MCF 10A (cell line): ENCODE results near the gene TMC4. TPM values are rescaled to one million over a fixed set of nuclear protein-coding genes. Genes with fewer than 3 reads are reported as not detected.
A peak's percentile ranks its signal among the peaks of the same experiment; 100 is the strongest.

Experiments
- BruUV-seq: library from RNA; stranded (reverse); fragments of 400-500 nt; replicated peaks from 2 replicates; lab custom pipeline; 2021; lab: Mats Ljungman, UMichigan
- CTCF ChIA-PET: fragments of 300-600 bp; sonication (Branson Sonifier 250); formaldehyde crosslinking; extraction: SDS; loops from one replicate; lab custom pipeline; 2021; ENCODE audit warnings: antibody characterized with exemption, inconsistent platforms; lab: Yijun Ruan, JAX
- POLR2A ChIA-PET: fragments of 300-600, 350-650 bp; sonication (Branson Sonifier 250); formaldehyde crosslinking; extraction: SDS; loops from one replicate; lab custom pipeline; 2020; ENCODE audit warnings: antibody characterized with exemption, inconsistent platforms; lab: Yijun Ruan, JAX
- DNase-seq: peaks from one replicate; pipeline ENCODE4 v3.0.0-alpha.2; 2018; ENCODE audit not compliant: unreplicated experiment
- H3K27ac Mint-ChIP-seq: one replicate; pipeline ENCODE4 v1.8.0; 2022; ENCODE audit warnings: mild to moderate bottlenecking, low read depth, mixed read lengths; ENCODE audit not compliant: unreplicated experiment
- H3K27me3 Mint-ChIP-seq: one replicate; pipeline ENCODE4 v1.8.0; 2022; ENCODE audit warnings: mixed read lengths; ENCODE audit not compliant: insufficient read depth, unreplicated experiment
- H3K36me3 Mint-ChIP-seq: one replicate; pipeline ENCODE4 v1.8.0; 2022; ENCODE audit warnings: mild to moderate bottlenecking, moderate library complexity, mixed read lengths; ENCODE audit not compliant: insufficient read depth, unreplicated experiment
- H3K4me1 Mint-ChIP-seq: one replicate; pipeline ENCODE4 v1.8.0; 2022; ENCODE audit warnings: mixed read lengths; ENCODE audit not compliant: insufficient read depth, unreplicated experiment
- H3K4me3 Mint-ChIP-seq: one replicate; pipeline ENCODE4 v1.8.0; 2022; ENCODE audit warnings: mild to moderate bottlenecking, moderate library complexity, mixed read lengths; ENCODE audit not compliant: unreplicated experiment
- H3K9me3 Mint-ChIP-seq: one replicate; pipeline ENCODE4 v1.8.0; 2022; ENCODE audit warnings: mixed read lengths; ENCODE audit not compliant: unreplicated experiment
- CTCF ChIP-seq: fragments of 200-600 bp; IDR thresholded peaks from one replicate; pipeline ENCODE4 v1.8.0; 2022; ENCODE audit warnings: antibody characterized with exemption, mild to moderate bottlenecking; ENCODE audit not compliant: unreplicated experiment
- intact Hi-C: fragments of 100-400 bp; cut with micrococcal nuclease; formaldehyde crosslinking; loops from 2 replicates; pipeline ENCODE4 v1.14.1; 2022
- total RNA-seq: library from RNA; stranded (reverse); gene quantifications from 2 replicates; pipeline ENCODE4 v1.2.3, GENCODE V29; 2022

TMC4 gene
- total RNA-seq, 1 experiment from 2014 or later = 6.1 TPM

- no peaks in the 10 kb centered on the region for H3K9me3 Mint-ChIP-seq
- no peak overlapping the region for H3K4me3 Mint-ChIP-seq
- POLR2A ChIA-PET = interaction anchor here (0.5 to 0.6 kb wide), 3 partner anchors 19 to 66 kb away, joined by 3 read pairs; no protein-coding TSS in a partner anchor
- H3K4me1 Mint-ChIP-seq = peaks cover 11% of the 10 kb centered on the region
- no peak overlapping the region for H3K27ac Mint-ChIP-seq
- BruUV-seq = no TSS peak
- TF ChIP-seq CTCF = no peak
- CTCF ChIA-PET = no interaction called here
- peaks cover 15% of the 10 kb centered on the region for H3K36me3 Mint-ChIP-seq
- H3K27me3 Mint-ChIP-seq = no peaks in the 10 kb centered on the region
- intact Hi-C loops = no loop called here
- DNase-seq = no peak
Observed at GRCh38 chr19:54133957-54134590, 38.9 kb downstream of the TMC4 start.

GRCh38 chr19:54133312-54133956, 39.5 kb downstream of the TMC4 start:
- no TSS peak for BruUV-seq
- peaks cover 6% of the 10 kb centered on the region for H3K4me1 Mint-ChIP-seq

GRCh38 chr19:54129617-54129996, 43.4 kb downstream of the TMC4 start:
- TF ChIP-seq CTCF = no peak
- Mint-ChIP-seq H3K27ac (no peak overlapping the region), H3K4me1 (no peaks in the 10 kb centered on the region), H3K36me3 (peaks cover 52% of the 10 kb centered on the region), H3K4me3 (no peak overlapping the region), H3K27me3 (no peaks in the 10 kb centered on the region), H3K9me3 (no peaks in the 10 kb centered on the region)
- ChIA-PET POLR2A (interaction anchor here (0.6 kb wide), 1 partner anchor 22 kb away, joined by 4 read pairs; no protein-coding TSS in a partner anchor), CTCF (interaction anchor here (0.5 to 0.7 kb wide), 2 partner anchors 13 to 187 kb away, joined by 3 to 4 read pairs; no protein-coding TSS in a partner anchor)
- no peak for DNase-seq
- BruUV-seq = no TSS peak
- intact Hi-C loops = no loop called here

More at GRCh38 chr19:54133312-54133956, 39.5 kb downstream of the TMC4 start:
- Mint-ChIP-seq H3K9me3 (no peaks in the 10 kb centered on the region), H3K4me3 (no peak overlapping the region), H3K27me3 (no peaks in the 10 kb centered on the region), H3K27ac (no peak overlapping the region), H3K36me3 (peaks cover 21% of the 10 kb centered on the region)
- intact Hi-C loops = no loop called here
- no peak for TF ChIP-seq CTCF
- DNase-seq = peak; percentile 56
- ChIA-PET CTCF (no interaction called here), POLR2A (no interaction called here)

- POLR2A ChIA-PET = no interaction called here
- Mint-ChIP-seq H3K9me3 (no peaks in the 10 kb centered on the region), H3K4me1 (no peaks in the 10 kb centered on the region), H3K27me3 (no peaks in the 10 kb centered on the region), H3K4me3 (no peak overlapping the region), H3K27ac (no peak overlapping the region), H3K36me3 (peaks cover 52% of the 10 kb centered on the region)
- DNase-seq = no peak
- no TSS peak for BruUV-seq
- intact Hi-C loops = no loop called here
- CTCF ChIA-PET = no interaction called here
- no peak for TF ChIP-seq CTCF
Observed at GRCh38 chr19:54128796-54129616, 44.0 kb downstream of the TMC4 start.
